CD4-positive, alpha-beta T cell treated with Interleukin-6 at 100 ng/mL for 8 hours (primary cell): Measurements from ENCODE around the gene ABCC8.

Experiments used
- DNase-seq: peaks from one replicate; pipeline ENCODE4 v3.0.0-alpha.2; 2020; ENCODE audit warnings: mixed read lengths, low spot score

Gene ABCC8

GRCh38 chr11:17469998-17470397 is 6.6 kb downstream of the ABCC8 start:
- no peak for DNase-seq

- DNase-seq = no peak
Measured at GRCh38 chr11:17468122-17468521, 8.5 kb downstream of the ABCC8 start.

- no peak for DNase-seq
Measured at GRCh38 chr11:17463546-17464174, 13.0 kb downstream of the ABCC8 start.

- no peak for DNase-seq
Measured at GRCh38 chr11:17462940-17463339, 13.7 kb downstream of the ABCC8 start.

- no peak for DNase-seq
Measured at GRCh38 chr11:17460406-17460805, 16.2 kb downstream of the ABCC8 start.

- DNase-seq = no peak
Measured at GRCh38 chr11:17459236-17459896, 17.3 kb downstream of the ABCC8 start.

GRCh38 chr11:17458268-17458667 is 18.4 kb downstream of the ABCC8 start:
- DNase-seq = no peak

- no peak for DNase-seq
Measured at GRCh38 chr11:17457396-17458173, 19.1 kb downstream of the ABCC8 start.

- DNase-seq = no peak
Measured at GRCh38 chr11:17452668-17453067, 24.0 kb downstream of the ABCC8 start.

- no peak for DNase-seq
Measured at GRCh38 chr11:17449158-17449557, 27.5 kb downstream of the ABCC8 start.

- no peak for DNase-seq
Measured at GRCh38 chr11:17446482-17446881, 30.2 kb downstream of the ABCC8 start.

GRCh38 chr11:17445240-17445795 is 31.3 kb downstream of the ABCC8 start:
- no peak for DNase-seq

- no peak for DNase-seq
Measured at GRCh38 chr11:17443926-17444690, 32.5 kb downstream of the ABCC8 start.

- no peak for DNase-seq
Measured at GRCh38 chr11:17443423-17443822, 33.2 kb downstream of the ABCC8 start.

- no peak for DNase-seq
Measured at GRCh38 chr11:17443000-17443399, 33.6 kb downstream of the ABCC8 start.

GRCh38 chr11:17439316-17439782 is 37.3 kb downstream of the ABCC8 start:
- DNase-seq = no peak

- no peak for DNase-seq
Measured at GRCh38 chr11:17437366-17437765, 39.3 kb downstream of the ABCC8 start.

- no peak for DNase-seq
Measured at GRCh38 chr11:17434108-17434507, 42.5 kb downstream of the ABCC8 start.

GRCh38 chr11:17432002-17432401 is 44.6 kb downstream of the ABCC8 start:
- DNase-seq = no peak

GRCh38 chr11:17431139-17431538 is 45.5 kb downstream of the ABCC8 start:
- no peak for DNase-seq

- DNase-seq = no peak
Measured at GRCh38 chr11:17430616-17431015, 46.0 kb downstream of the ABCC8 start.

GRCh38 chr11:17428925-17429324 is 47.7 kb downstream of the ABCC8 start:
- DNase-seq = no peak
